ENCODE results near the gene NDUFS6. TPM values are rescaled to one million over a fixed set of nuclear protein-coding genes. Genes with fewer than 3 reads are reported as not detected.

Gene NDUFS6
- total RNA-seq (2021), result 69.4 and 72.8 TPM in 2 replicates
- percentile 89 among the genes with signal in this experiment for Bru-seq, nascent RNA
- BruChase-seq, experiment 1, labeled RNA remaining after a 2-hour chase, result percentile 86 among the genes with signal in this experiment
- BruChase-seq, experiment 2, labeled RNA remaining after a 6-hour chase, result percentile 81 among the genes with signal in this experiment
- long read RNA-seq, transcript NDUFS6-201 (4 exons, 1,082 nt), result major isoform, 181 of 189 reads
- long read RNA-seq, partial matches to known transcripts, result 0 of 189 reads
- long read RNA-seq, other reads (novel, unspliced or antisense), result 8 of 189 reads

DNA sequence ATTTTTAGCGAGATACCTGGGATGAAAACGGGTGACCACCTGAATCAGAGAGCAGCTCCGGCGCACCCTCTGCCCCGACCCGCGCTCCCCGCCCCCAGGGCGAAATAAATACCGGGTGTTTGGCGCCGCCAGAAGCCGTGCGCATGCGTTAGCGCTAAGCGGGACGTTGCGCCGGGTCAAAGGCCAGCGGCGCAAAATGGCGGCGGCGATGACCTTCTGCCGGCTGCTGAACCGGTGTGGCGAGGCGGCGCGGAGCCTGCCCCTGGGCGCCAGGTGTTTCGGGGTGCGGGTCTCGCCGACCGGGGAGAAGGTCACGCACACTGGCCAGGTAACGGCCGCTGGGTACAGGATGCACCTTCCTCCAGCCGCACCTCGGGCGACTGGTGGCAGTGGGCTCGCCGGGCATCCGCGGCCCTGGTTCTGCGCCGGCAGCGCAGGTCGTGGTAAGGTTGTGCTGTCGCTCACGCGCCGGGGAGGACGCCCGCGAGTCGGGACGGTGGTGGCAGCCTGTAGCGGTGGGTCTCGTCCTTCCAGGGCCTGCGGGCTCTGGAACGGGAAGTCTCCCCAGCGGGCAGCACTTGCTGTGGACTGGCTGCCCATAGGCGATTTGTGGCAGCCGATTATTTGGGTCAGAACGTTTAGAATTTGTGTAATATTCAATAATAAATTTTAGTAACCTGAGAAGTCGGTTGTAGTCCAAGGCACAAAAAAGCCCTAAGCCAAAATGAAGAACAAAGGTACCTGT lies at the start of gene NDUFS6:
NDUFS6 (plus strand) TSS at position 186 of the 745 bp plus-strand sequence; CDS start at position 197, 11 bp downstream.
- ChIA-PET POLR2A (ENCODE audit: low non-redundant PET) (no interaction called here), CTCF (no interaction called here)
- no peak for TF ChIP-seq EZH2 (IDR thresholded peaks at IDR 0.05; ENCODE audit: borderline replicate concordance, low read depth, low read length, poor library complexity, severe bottlenecking)
- TF ChIP-seq, protein P1, sequence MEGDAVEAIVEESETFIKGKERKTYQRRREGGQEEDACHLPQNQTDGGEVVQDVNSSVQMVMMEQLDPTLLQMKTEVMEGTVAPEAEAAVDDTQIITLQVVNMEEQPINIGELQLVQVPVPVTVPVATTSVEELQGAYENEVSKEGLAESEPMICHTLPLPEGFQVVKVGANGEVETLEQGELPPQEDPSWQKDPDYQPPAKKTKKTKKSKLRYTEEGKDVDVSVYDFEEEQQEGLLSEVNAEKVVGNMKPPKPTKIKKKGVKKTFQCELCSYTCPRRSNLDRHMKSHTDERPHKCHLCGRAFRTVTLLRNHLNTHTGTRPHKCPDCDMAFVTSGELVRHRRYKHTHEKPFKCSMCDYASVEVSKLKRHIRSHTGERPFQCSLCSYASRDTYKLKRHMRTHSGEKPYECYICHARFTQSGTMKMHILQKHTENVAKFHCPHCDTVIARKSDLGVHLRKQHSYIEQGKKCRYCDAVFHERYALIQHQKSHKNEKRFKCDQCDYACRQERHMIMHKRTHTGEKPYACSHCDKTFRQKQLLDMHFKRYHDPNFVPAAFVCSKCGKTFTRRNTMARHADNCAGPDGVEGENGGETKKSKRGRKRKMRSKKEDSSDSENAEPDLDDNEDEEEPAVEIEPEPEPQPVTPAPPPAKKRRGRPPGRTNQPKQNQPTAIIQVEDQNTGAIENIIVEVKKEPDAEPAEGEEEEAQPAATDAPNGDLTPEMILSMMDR (conservative IDR thresholded peaks at IDR 0.05; ENCODE audit: low read depth, low read length), result no peak
- BruUV-seq (replicated peaks), result no TSS peak
- Histone ChIP-seq H3K9me3 (ENCODE audit: low read depth, low read length, poor library complexity, severe bottlenecking) (no peaks in the 10 kb centered on the region), H3K27me3 (replicated peaks; ENCODE audit: insufficient read depth, low read depth, low read length, poor library complexity) (no peaks in the 10 kb centered on the region), H3K36me3 (ENCODE audit: insufficient read depth, low read length, poor library complexity, severe bottlenecking) (peaks cover 56% of the 10 kb centered on the region), H3K4me1 (ENCODE audit: insufficient read depth, low read length, poor library complexity, severe bottlenecking) (peaks cover 14% of the 10 kb centered on the region), H3K27ac (ENCODE audit: low read depth, low read length, poor library complexity, severe bottlenecking) (peak within 1 kb of the TSS; percentile 76), H3K4me3 (ENCODE audit: low read depth, low read length, poor library complexity, severe bottlenecking) (peak within 1 kb of the TSS; percentile 74)
- DNase-seq (ENCODE audit: low spot score), result peak; percentile 48
- intact Hi-C loops (cut with micrococcal nuclease; ENCODE audit: unreplicated experiment), result no loop called here

DNA sequence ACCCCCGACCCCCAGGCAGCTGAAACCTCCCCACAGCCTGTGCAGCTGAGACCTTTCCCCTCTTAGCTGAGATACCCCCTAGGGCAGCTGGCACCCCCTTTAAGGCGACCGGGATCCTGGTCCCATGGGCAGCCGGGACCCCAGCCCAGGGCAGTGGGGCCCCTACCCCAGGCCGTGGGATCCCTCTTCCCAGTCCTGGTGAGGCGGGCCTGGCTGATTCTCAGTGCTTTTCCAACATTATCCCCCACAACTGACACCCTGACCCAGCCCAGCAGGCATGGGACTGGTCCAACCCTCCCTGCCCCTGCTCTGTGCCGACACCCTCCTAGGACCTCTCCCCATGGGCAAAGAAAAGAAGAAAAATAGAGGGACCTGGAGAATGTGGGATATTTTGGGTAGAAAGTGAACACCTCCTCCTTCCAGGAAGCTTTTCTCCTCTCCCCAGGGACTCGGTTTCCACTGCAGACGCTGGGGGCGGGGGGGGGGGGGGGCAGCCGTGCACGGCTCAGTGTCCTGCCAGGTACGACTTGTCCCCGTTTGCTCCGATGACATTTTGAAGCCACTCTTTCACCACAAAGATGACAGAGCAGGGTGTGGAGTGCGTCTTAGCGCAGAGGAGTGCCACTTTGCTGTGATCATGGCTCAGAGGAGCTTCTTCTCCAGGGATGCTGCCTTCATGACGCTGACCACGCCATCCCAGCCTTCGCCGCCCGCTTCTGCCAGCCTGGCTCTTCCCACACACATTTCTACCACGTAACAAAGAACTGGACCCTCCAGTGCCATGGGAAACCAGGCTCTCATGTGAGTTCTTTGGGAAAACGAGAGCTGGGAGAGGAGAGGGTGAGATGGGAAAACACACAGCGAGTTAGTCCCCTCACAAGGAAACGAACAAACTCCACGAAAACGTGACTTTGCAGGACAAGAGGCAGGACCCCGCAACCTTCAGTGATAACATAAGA lies 49.1 kb upstream of the NDUFS6 start:
- TF ChIP-seq EZH2 (IDR thresholded peaks at IDR 0.05; ENCODE audit: borderline replicate concordance, low read depth, low read length, poor library complexity, severe bottlenecking), result no peak
- TF ChIP-seq, protein P1 (conservative IDR thresholded peaks at IDR 0.05; ENCODE audit: low read depth, low read length), result no peak
- Histone ChIP-seq H3K9me3 (ENCODE audit: low read depth, low read length, poor library complexity, severe bottlenecking) (no peaks in the 10 kb centered on the region), H3K4me1 (ENCODE audit: insufficient read depth, low read length, poor library complexity, severe bottlenecking) (no peaks in the 10 kb centered on the region), H3K27ac (ENCODE audit: low read depth, low read length, poor library complexity, severe bottlenecking) (no peak overlapping the region), H3K36me3 (ENCODE audit: insufficient read depth, low read length, poor library complexity, severe bottlenecking) (no peaks in the 10 kb centered on the region), H3K4me3 (ENCODE audit: low read depth, low read length, poor library complexity, severe bottlenecking) (no peak overlapping the region), H3K27me3 (replicated peaks; ENCODE audit: insufficient read depth, low read depth, low read length, poor library complexity) (peaks cover 67% of the 10 kb centered on the region)
- POLR2A ChIA-PET (ENCODE audit: low non-redundant PET), result no interaction called here
- DNase-seq (ENCODE audit: low spot score), result no peak
- intact Hi-C loops (cut with micrococcal nuclease; ENCODE audit: unreplicated experiment), result no loop called here
- CTCF ChIA-PET, result no interaction called here
- no TSS peak for BruUV-seq (replicated peaks)

DNA sequence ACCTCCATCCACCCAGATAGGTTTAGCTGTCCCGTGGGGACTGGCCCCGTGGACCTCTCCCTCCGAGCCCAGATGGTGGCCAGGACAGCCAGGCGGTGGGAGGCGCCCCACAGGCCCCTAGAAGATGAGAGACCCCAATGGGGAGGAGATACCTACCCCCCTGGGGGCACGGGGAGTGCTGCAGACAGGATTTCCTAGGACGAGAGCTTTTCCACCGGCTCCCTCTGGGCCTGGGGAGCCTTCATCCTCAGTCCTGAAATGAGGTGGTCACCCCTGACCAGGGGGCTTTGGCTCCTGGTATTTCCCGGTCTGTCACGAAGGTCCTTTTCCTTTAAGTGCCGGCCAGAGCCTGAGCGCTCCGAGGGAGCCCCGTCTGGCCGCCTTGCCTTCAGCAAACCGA lies 48.3 kb upstream of the NDUFS6 start:
- no TSS peak for BruUV-seq (replicated peaks)
- no peaks in the 10 kb centered on the region for H3K36me3 ChIP-seq (ENCODE audit: insufficient read depth, low read length, poor library complexity, severe bottlenecking)
- no peaks in the 10 kb centered on the region for H3K4me1 ChIP-seq (ENCODE audit: insufficient read depth, low read length, poor library complexity, severe bottlenecking)
- H3K4me3 ChIP-seq (ENCODE audit: low read depth, low read length, poor library complexity, severe bottlenecking), result no peak overlapping the region
- no peak overlapping the region for H3K27ac ChIP-seq (ENCODE audit: low read depth, low read length, poor library complexity, severe bottlenecking)
- CTCF ChIA-PET, result no interaction called here
- DNase-seq (ENCODE audit: low spot score), result no peak
- no peaks in the 10 kb centered on the region for H3K9me3 ChIP-seq (ENCODE audit: low read depth, low read length, poor library complexity, severe bottlenecking)
- POLR2A ChIA-PET (ENCODE audit: low non-redundant PET), result no interaction called here
- intact Hi-C loops (cut with micrococcal nuclease; ENCODE audit: unreplicated experiment), result no loop called here
- TF ChIP-seq, protein P1 (conservative IDR thresholded peaks at IDR 0.05; ENCODE audit: low read depth, low read length), result no peak
- TF ChIP-seq EZH2 (IDR thresholded peaks at IDR 0.05; ENCODE audit: borderline replicate concordance, low read depth, low read length, poor library complexity, severe bottlenecking), result no peak
- peaks cover 71% of the 10 kb centered on the region for H3K27me3 ChIP-seq (replicated peaks; ENCODE audit: insufficient read depth, low read depth, low read length, poor library complexity)
